Upper lobe of right lung (tissue), 1 donor: ENCODE results near the gene DBP. TPM values are rescaled to one million over a fixed set of nuclear protein-coding genes. Genes with fewer than 3 reads are reported as not detected.

Experiments used
- ATAC-seq: fragments of 200-7000 bp; cut with Tn5 transposase; one replicate; pipeline ENCODE4 v1.9.1; 2020; ENCODE audit warnings: mild to moderate bottlenecking, moderate library complexity
- DNase-seq: peaks from one replicate; pipeline ENCODE4 v3.0.0-alpha.2; 2020
- H3K27ac ChIP-seq: fragments of 200-600 bp; one replicate; pipeline ENCODE4 v1.8.0; 2022
- H3K27me3 ChIP-seq: fragments of 200-600 bp; one replicate; pipeline ENCODE4 v1.8.0; 2022; ENCODE audit warnings: mild to moderate bottlenecking
- H3K36me3 ChIP-seq: fragments of 200-600 bp; one replicate; pipeline ENCODE4 v1.8.0; 2022
- H3K4me1 ChIP-seq: fragments of 200-600 bp; one replicate; pipeline ENCODE4 v1.8.0; 2022
- H3K4me3 ChIP-seq: fragments of 200-600 bp; one replicate; pipeline ENCODE4 v1.8.0; 2022; ENCODE audit warnings: mild to moderate bottlenecking
- H3K9me3 ChIP-seq: fragments of 200-600 bp; one replicate; pipeline ENCODE4 v1.8.0; 2022
- CTCF ChIP-seq: fragments of 200-600 bp; IDR thresholded peaks from one replicate; pipeline ENCODE4 v1.8.0; 2022; ENCODE audit warnings: antibody characterized with exemption
- intact Hi-C: fragments of 100-400 bp; cut with DNase I; formaldehyde crosslinking; loops from one replicate; pipeline ENCODE4 v1.11.0; 2022
- total RNA-seq: library from RNA; stranded (reverse); fragmentation: NEBNext Ultra II Directional; extraction: Animal tissue kit (Norgen Biotek cat#: 25700); gene quantifications from one replicate; pipeline ENCODE4 v1.2.1, GENCODE V29; 2021
- donor health status: DM: no; HTN: yes; CAD: no; lungs with severe emphysema.

DBP gene
- total RNA-seq, 1 donor from 2014 or later, result 17.7 TPM

- intact Hi-C loops, result no loop called here
- DNase-seq (no peak), ATAC-seq (no peak)
- H3K36me3 ChIP-seq, result no peaks in the 10 kb centered on the region
- H3K9me3 ChIP-seq, result no peaks in the 10 kb centered on the region
- H3K27me3 ChIP-seq, result no peaks in the 10 kb centered on the region
- no peak overlapping the region for H3K27ac ChIP-seq
- no peak overlapping the region for H3K4me3 ChIP-seq
- no peak for TF ChIP-seq CTCF
- H3K4me1 ChIP-seq, result peaks cover 3% of the 10 kb centered on the region
Measured at GRCh38 chr19:48656840-48657474, 19.8 kb upstream of the DBP start.

DNA sequence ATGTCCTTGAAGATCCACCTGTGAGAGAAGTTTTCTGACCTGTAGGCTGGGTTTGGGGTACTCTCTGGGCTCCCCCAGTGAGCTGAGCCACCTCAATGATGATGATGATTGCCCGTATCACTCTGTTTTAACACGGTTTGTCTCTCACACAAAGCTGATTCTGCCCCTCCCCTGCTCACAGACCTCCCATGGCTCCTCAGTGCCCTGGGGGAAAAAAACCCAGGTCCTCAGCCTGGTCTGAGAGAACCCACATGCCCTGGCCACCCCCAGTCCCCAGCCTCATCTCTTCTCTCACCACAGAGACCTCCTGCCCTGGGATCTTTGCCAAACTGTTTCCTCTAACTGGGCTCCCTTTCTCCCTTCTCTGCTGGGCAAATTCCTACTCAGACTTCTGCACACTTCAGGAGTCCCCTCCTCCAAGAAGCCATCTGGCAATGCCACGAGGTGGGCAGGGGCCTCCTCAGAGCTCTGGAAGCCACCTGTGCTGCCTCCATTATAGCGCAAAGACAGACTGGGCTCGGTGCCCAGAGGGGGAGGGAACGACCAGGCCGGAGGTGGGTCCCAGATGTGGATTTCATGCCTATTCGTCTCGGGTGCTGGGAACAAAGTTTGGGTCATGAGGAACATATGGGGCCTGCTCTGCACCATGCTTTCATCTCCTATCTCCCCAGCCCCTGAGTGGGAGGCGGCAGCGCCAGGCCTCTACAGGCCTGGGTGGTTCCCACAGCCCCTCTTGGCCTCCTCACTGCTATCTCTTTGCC is 17.3 kb upstream of the DBP start:
- DNase-seq (no peak), ATAC-seq (no peak)
- intact Hi-C loops, result no loop called here
- H3K4me1 ChIP-seq, result peaks cover 2% of the 10 kb centered on the region
- TF ChIP-seq CTCF, result no peak
- H3K27ac ChIP-seq, result no peak overlapping the region
- no peaks in the 10 kb centered on the region for H3K36me3 ChIP-seq
- H3K4me3 ChIP-seq, result no peak overlapping the region
- no peaks in the 10 kb centered on the region for H3K27me3 ChIP-seq
- no peaks in the 10 kb centered on the region for H3K9me3 ChIP-seq

- no peaks in the 10 kb centered on the region for H3K27me3 ChIP-seq
- intact Hi-C loops, result no loop called here
Measured at GRCh38 chr19:48651683-48652048, 14.5 kb upstream of the DBP start.

DNA sequence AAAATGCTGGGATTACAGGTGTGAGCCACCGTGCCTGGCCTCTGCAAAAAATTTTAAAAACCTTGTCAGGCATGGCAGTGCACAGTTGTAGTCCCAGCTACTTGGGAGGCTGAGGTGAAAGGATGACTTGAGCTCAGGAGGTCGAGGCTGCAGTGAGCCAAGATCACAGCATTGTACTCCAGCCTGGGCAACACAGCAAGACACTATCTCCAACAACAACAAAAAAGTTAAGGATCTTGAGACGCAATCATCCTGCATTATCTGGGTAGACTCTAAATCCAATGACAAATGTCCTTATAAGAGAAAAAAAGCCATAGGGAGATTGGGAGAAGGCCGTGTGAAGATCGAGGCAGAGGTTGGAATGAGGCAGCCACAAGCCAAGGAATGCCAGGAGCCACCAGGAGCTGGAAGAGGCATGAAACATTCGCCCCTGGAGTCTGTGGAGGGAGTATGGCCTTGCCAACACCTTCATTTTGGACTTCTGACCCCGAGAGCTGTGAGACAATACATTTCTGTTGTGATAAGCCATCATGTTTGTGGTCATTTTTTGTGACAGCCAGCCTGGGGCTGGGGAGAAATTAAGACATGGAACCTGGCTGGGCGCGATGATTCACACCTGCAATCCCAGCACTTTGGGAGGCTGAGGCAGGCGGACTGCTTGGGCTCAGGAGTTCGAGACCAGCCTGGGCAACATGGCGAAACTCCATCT is 13.9 kb upstream of the DBP start:
- no peak overlapping the region for H3K4me3 ChIP-seq
- TF ChIP-seq CTCF, result no peak
- DNase-seq (no peak), ATAC-seq (no peak)
- no peaks in the 10 kb centered on the region for H3K9me3 ChIP-seq
- no peaks in the 10 kb centered on the region for H3K36me3 ChIP-seq
- peaks cover 7% of the 10 kb centered on the region for H3K4me1 ChIP-seq
- intact Hi-C loops, result no loop called here
- no peak overlapping the region for H3K27ac ChIP-seq
- H3K27me3 ChIP-seq, result no peaks in the 10 kb centered on the region

More at GRCh38 chr19:48651683-48652048, 14.5 kb upstream of the DBP start:
- peaks cover 7% of the 10 kb centered on the region for H3K4me1 ChIP-seq
- no peak for ATAC-seq
- no peak overlapping the region for H3K27ac ChIP-seq
- no peak for TF ChIP-seq CTCF
- H3K4me3 ChIP-seq, result no peak overlapping the region
- H3K36me3 ChIP-seq, result no peaks in the 10 kb centered on the region
- DNase-seq, result no peak
- H3K9me3 ChIP-seq, result no peaks in the 10 kb centered on the region

GRCh38 chr19:48648134-48648533 is 11.0 kb upstream of the DBP start:
- intact Hi-C loops, result no loop called here
- H3K27me3 ChIP-seq, result no peaks in the 10 kb centered on the region
- DNase-seq (no peak), ATAC-seq (no peak)
- no peak overlapping the region for H3K4me3 ChIP-seq
- H3K36me3 ChIP-seq, result no peaks in the 10 kb centered on the region
- no peak for TF ChIP-seq CTCF
- H3K27ac ChIP-seq, result no peak overlapping the region
- peaks cover 21% of the 10 kb centered on the region for H3K4me1 ChIP-seq
- H3K9me3 ChIP-seq, result no peaks in the 10 kb centered on the region
